Smooth muscle cell (in vitro differentiated cells): Measurements from ENCODE around the gene ATXN7. TPM values are rescaled to one million over a fixed set of nuclear protein-coding genes. Genes with fewer than 3 reads are reported as not detected.

Experiments used
- DNase-seq: peaks from one replicate; lab custom pipeline; 2025; ENCODE audit not compliant: unreplicated experiment; lab: John Stamatoyannopoulos, UW
- H2AFZ ChIP-seq: fragments of 200-600 bp; sonication (generic); 2 replicates; pipeline ENCODE4 v1.6.0; 2016; ENCODE audit warnings: antibody characterized with exemption, low read depth, mild to moderate bottlenecking
- H3F3A ChIP-seq: fragments of 200-600 bp; sonication (generic); 2 replicates; pipeline ENCODE4 v1.6.0; 2017; ENCODE audit warnings: antibody characterized with exemption, low read depth
- H3K27ac ChIP-seq: fragments of 200-600 bp; sonication (generic); 2 replicates; pipeline ENCODE4 v1.5.1; 2016; ENCODE audit warnings: low read depth, mild to moderate bottlenecking
- H3K27me3 ChIP-seq: fragments of 200-600 bp; sonication (generic); 2 replicates; pipeline ENCODE4 v1.6.1; 2016; ENCODE audit warnings: low read depth, mild to moderate bottlenecking
- H3K36me3 ChIP-seq: fragments of 200-600 bp; sonication (generic); 2 replicates; pipeline ENCODE4 v1.5.1; 2016; ENCODE audit warnings: low read depth
- H3K4me1 ChIP-seq: fragments of 200-600 bp; sonication (generic); 2 replicates; pipeline ENCODE4 v1.5.1; 2016; ENCODE audit warnings: low read depth
- H3K4me2 ChIP-seq: fragments of 200-600 bp; sonication (generic); 2 replicates; pipeline ENCODE4 v1.6.0; 2016; ENCODE audit warnings: mild to moderate bottlenecking
- H3K4me3 ChIP-seq: fragments of 200-600 bp; sonication (generic); 2 replicates; pipeline ENCODE4 v1.5.1; 2016; ENCODE audit warnings: mild to moderate bottlenecking
- H3K79me2 ChIP-seq: fragments of 200-600 bp; sonication (generic); 2 replicates; pipeline ENCODE4 v1.6.0; 2016; ENCODE audit warnings: low read depth, mild to moderate bottlenecking
- H3K9ac ChIP-seq: fragments of 200-600 bp; sonication (generic); 2 replicates; pipeline ENCODE4 v1.6.0; 2016; ENCODE audit warnings: low read depth
- H3K9me3 ChIP-seq: fragments of 200-600 bp; sonication (generic); replicated peaks from 2 replicates; pipeline ENCODE4 v1.5.1; 2016; ENCODE audit warnings: low read depth
- H4K20me1 ChIP-seq: fragments of 200-600 bp; sonication (generic); 2 replicates; pipeline ENCODE4 v1.6.0; 2016; ENCODE audit warnings: low read depth
- WGBS: methylation state at CpG from one replicate; pipeline ENCODE4 v1.1.7; 2016; ENCODE audit warnings: low lambda C conversion rate; 5-methylcytosine and 5-hydroxymethylcytosine counted together
- polyA plus RNA-seq: library from polyadenylated mRNA; unstranded; fragments of >200 nt; fragmentation: Nextera tagmentation; extraction: Ambion mirVana; gene quantifications from 2 replicates; pipeline ENCODE4 v1.2.1, GENCODE V29; 2016
- total RNA-seq: library from RNA; depleted of rRNA; stranded (reverse); fragments of >200 nt; gene quantifications from 2 replicates; pipeline ENCODE4 v1.2.3, GENCODE V29; 2014
- TF ChIP-seq, protein P1 (sequence below): fragments of 200-600 bp; sonication (generic); IDR thresholded peaks from 2 replicates; pipeline ENCODE4 v1.5.1; 2017; ENCODE audit warnings: borderline replicate concordance, mild to moderate bottlenecking, antibody characterized with exemption; ENCODE audit not compliant: insufficient read depth, poor library complexity, severe bottlenecking

Gene ATXN7
- total and polyA plus RNA-seq, 2 experiments from 2014 or later: 3.6 to 14.1 TPM

GRCh38 chr3:63946753-63947152 lies 83.1 kb downstream of the ATXN7 start:
- WGBS: 100% methylated on average over 2 of the region's 2 CpGs
- no peaks in the 10 kb centered on the region for H3K9me3 ChIP-seq
- TF ChIP-seq, protein P1, sequence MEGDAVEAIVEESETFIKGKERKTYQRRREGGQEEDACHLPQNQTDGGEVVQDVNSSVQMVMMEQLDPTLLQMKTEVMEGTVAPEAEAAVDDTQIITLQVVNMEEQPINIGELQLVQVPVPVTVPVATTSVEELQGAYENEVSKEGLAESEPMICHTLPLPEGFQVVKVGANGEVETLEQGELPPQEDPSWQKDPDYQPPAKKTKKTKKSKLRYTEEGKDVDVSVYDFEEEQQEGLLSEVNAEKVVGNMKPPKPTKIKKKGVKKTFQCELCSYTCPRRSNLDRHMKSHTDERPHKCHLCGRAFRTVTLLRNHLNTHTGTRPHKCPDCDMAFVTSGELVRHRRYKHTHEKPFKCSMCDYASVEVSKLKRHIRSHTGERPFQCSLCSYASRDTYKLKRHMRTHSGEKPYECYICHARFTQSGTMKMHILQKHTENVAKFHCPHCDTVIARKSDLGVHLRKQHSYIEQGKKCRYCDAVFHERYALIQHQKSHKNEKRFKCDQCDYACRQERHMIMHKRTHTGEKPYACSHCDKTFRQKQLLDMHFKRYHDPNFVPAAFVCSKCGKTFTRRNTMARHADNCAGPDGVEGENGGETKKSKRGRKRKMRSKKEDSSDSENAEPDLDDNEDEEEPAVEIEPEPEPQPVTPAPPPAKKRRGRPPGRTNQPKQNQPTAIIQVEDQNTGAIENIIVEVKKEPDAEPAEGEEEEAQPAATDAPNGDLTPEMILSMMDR: no peak

DNA sequence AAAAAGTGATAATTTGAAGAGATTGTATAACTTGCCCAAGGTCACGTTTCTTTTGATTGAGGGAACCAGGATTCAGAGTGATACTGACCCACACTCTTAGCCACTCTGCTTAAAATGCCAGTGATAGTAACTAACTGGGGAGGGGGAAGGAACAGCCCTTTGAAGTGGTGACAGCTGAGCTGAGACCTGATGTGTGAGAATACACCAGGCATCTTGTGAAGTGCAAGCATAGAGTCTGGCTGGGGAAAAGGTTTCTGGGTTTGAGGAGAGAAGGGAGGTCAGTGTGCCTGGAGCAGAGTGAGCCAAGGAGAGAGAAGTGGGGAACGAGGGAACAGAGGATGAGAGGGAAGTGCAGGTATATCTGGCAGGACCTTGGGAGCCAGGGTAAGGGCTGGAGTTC lies 83.9 kb downstream of the ATXN7 start:
- Histone ChIP-seq H2AFZ (no peak overlapping the region), H3K4me2 (no peak overlapping the region), H3K4me1 (peaks cover 6% of the 10 kb centered on the region), H3K9ac (no peak overlapping the region), H3F3A (no peaks in the 10 kb centered on the region), H3K79me2 (peaks cover 40% of the 10 kb centered on the region), H3K27me3 (no peaks in the 10 kb centered on the region), H3K4me3 (no peak overlapping the region), H3K36me3 (no peaks in the 10 kb centered on the region), H3K27ac (no peak overlapping the region), H3K9me3 (no peaks in the 10 kb centered on the region), H4K20me1 (peaks cover 43% of the 10 kb centered on the region)
- 73% methylated on average over 2 of the region's 2 CpGs for WGBS
- no peak for DNase-seq
- TF ChIP-seq, protein P1: no peak

More at GRCh38 chr3:63946753-63947152, 83.1 kb downstream of the ATXN7 start:
- H4K20me1 ChIP-seq: peaks cover 45% of the 10 kb centered on the region
- DNase-seq: no peak
- H3K36me3 ChIP-seq: no peaks in the 10 kb centered on the region
- H3K27ac ChIP-seq: no peak overlapping the region
- H3K79me2 ChIP-seq: peaks cover 38% of the 10 kb centered on the region
- H3K27me3 ChIP-seq: no peaks in the 10 kb centered on the region
- H3K9ac ChIP-seq: no peak overlapping the region
- no peak overlapping the region for H3K4me2 ChIP-seq
- no peak overlapping the region for H2AFZ ChIP-seq
- H3F3A ChIP-seq: no peaks in the 10 kb centered on the region
- no peak overlapping the region for H3K4me3 ChIP-seq
- H3K4me1 ChIP-seq: peaks cover 2% of the 10 kb centered on the region

- H3K9ac ChIP-seq: peak overlapping the region; percentile 75
- H3K27me3 ChIP-seq: no peaks in the 10 kb centered on the region
- peak overlapping the region; percentile 78 for H3K27ac ChIP-seq
- TF ChIP-seq, protein P1: no peak
- peaks cover 29% of the 10 kb centered on the region for H3K79me2 ChIP-seq
- no peak overlapping the region for H2AFZ ChIP-seq
- H4K20me1 ChIP-seq: peaks cover 30% of the 10 kb centered on the region
- H3K36me3 ChIP-seq: no peaks in the 10 kb centered on the region
- no peaks in the 10 kb centered on the region for H3F3A ChIP-seq
- DNase-seq: no peak
- no peaks in the 10 kb centered on the region for H3K9me3 ChIP-seq
- H3K4me2 ChIP-seq: peak overlapping the region; percentile 14
- peaks cover 6% of the 10 kb centered on the region for H3K4me1 ChIP-seq
- WGBS: 88% methylated on average over 2 of the region's 2 CpGs
- H3K4me3 ChIP-seq: no peak overlapping the region
Measured at GRCh38 chr3:63949005-63949404, 85.3 kb downstream of the ATXN7 start.

DNA sequence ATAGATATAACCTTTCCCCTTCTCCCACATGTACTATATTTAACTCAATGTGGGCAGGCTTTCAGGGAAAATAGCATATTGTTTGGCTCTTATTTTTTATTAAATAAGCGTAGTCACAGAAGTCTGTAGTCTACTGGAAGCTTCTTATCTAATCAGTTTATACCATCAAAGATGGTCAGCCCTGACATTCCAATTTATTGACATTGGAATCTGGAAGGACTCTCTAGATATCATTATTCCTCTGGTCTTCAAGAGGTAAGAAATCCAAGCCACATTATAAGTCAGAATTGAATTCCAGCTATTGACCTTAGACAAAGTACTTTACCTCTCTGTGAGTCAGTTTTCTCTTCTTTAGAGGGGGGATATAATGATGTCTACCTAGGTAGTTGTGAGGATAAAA lies 87.0 kb downstream of the ATXN7 start:
- Histone ChIP-seq H3K9ac (no peak overlapping the region), H4K20me1 (peaks cover 34% of the 10 kb centered on the region), H3K4me3 (no peak overlapping the region), H3K27ac (no peak overlapping the region), H3K36me3 (no peaks in the 10 kb centered on the region), H3K79me2 (peaks cover 21% of the 10 kb centered on the region), H2AFZ (no peak overlapping the region), H3F3A (no peaks in the 10 kb centered on the region), H3K27me3 (no peaks in the 10 kb centered on the region), H3K9me3 (no peaks in the 10 kb centered on the region), H3K4me1 (peaks cover 6% of the 10 kb centered on the region), H3K4me2 (no peak overlapping the region)
- whole genome bisulfite sequencing: 97% methylated on average over 1 of the region's 1 CpG
- TF ChIP-seq, protein P1: no peak
- no peak for DNase-seq
